ENCODE results near the gene JADE2.

Gene JADE2

DNA sequence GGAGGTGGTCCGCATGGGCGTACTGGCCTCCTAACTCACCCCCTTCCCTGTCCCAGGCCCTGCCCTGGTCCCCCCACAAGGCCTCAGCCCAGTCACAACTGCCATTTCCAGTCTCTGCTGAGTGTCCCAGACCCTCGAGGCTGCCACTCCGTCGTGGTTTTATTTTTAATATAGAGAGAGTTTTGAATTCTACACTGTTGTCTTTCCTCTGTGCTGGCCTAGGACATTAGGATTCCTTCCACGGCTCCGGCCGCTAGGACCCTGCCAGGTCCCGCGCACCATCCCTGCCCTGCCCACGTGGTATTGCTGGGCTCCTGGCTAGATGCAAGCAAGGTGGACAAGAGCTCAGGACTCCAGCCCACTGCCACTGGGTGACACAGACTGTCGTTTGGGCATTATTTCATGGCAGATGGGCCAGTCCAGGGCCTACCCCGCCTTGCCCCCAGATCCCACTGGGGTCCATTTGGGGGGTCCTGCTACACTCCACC, 53.9 kb downstream of the JADE2 start:
- TF ChIP-seq, protein P1, sequence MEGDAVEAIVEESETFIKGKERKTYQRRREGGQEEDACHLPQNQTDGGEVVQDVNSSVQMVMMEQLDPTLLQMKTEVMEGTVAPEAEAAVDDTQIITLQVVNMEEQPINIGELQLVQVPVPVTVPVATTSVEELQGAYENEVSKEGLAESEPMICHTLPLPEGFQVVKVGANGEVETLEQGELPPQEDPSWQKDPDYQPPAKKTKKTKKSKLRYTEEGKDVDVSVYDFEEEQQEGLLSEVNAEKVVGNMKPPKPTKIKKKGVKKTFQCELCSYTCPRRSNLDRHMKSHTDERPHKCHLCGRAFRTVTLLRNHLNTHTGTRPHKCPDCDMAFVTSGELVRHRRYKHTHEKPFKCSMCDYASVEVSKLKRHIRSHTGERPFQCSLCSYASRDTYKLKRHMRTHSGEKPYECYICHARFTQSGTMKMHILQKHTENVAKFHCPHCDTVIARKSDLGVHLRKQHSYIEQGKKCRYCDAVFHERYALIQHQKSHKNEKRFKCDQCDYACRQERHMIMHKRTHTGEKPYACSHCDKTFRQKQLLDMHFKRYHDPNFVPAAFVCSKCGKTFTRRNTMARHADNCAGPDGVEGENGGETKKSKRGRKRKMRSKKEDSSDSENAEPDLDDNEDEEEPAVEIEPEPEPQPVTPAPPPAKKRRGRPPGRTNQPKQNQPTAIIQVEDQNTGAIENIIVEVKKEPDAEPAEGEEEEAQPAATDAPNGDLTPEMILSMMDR (IDR thresholded peaks at IDR 0.05; ENCODE audit: borderline replicate concordance, control extremely low read depth, extremely low read depth, insufficient read depth, missing control alignments) = no peak
- no peak for DNase-seq (ENCODE audit: low spot score)
- in situ Hi-C loops (cut with MboI; ENCODE audit: low sequenced_read_pairs, unreplicated experiment) = loop anchor here (5.0 kb wide), 1 partner anchor 52 kb away; the partner anchor contains the start of gene JADE2

DNA sequence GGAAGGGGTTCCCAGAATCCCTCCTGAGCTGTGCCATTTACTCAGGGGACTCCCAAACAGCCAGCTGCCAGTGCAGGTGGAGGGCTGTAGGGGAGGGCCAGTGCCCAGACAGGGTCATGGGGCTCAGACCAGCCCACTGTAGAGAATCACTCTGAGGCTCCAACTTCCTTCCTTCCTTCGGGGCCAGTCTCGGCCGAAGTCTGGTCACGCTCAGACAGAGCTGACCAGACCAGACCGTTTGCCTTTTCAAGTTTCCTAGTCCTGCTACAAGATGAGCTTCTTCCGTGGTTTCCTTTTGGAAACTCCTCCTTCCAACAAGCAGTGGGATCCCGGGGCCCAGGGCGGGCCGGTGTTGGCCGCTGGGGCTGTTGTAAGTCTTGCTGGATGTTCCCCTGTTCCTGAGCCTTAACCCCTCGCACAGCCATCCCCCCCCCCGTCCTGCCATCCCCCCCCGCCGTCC, 54.6 kb downstream of the JADE2 start:
- TF ChIP-seq, protein P1 (IDR thresholded peaks at IDR 0.05; ENCODE audit: borderline replicate concordance, control extremely low read depth, extremely low read depth, insufficient read depth, missing control alignments) = no peak

GRCh38 chr5:134581241-134581981, 55.9 kb downstream of the JADE2 start:
- in situ Hi-C loops (cut with MboI; ENCODE audit: low sequenced_read_pairs, unreplicated experiment) = loop anchor here (5.0 to 10.0 kb wide), 2 partner anchors 284 to 387 kb away; no protein-coding TSS in a partner anchor
- DNase-seq (ENCODE audit: low spot score) = no peak
- TF ChIP-seq, protein P1 (IDR thresholded peaks at IDR 0.05; ENCODE audit: borderline replicate concordance, control extremely low read depth, extremely low read depth, insufficient read depth, missing control alignments) = no peak

More for the DNA sequence above, 54.6 kb downstream of the JADE2 start:
- in situ Hi-C loops (cut with MboI; ENCODE audit: low sequenced_read_pairs, unreplicated experiment) = loop anchor here (5.0 to 10.0 kb wide), 2 partner anchors 283 to 385 kb away; no protein-coding TSS in a partner anchor
- DNase-seq (ENCODE audit: low spot score) = no peak

- TF ChIP-seq, protein P1 (IDR thresholded peaks at IDR 0.05; ENCODE audit: borderline replicate concordance, control extremely low read depth, extremely low read depth, insufficient read depth, missing control alignments) = no peak
- in situ Hi-C loops (cut with MboI; ENCODE audit: low sequenced_read_pairs, unreplicated experiment) = loop anchor here (5.0 to 10.0 kb wide), 2 partner anchors 285 to 387 kb away; no protein-coding TSS in a partner anchor
- DNase-seq (ENCODE audit: low spot score) = no peak
Measured at GRCh38 chr5:134582281-134582680, 56.8 kb downstream of the JADE2 start.

- TF ChIP-seq, protein P1 (IDR thresholded peaks at IDR 0.05; ENCODE audit: borderline replicate concordance, control extremely low read depth, extremely low read depth, insufficient read depth, missing control alignments) = no peak
- in situ Hi-C loops (cut with MboI; ENCODE audit: low sequenced_read_pairs, unreplicated experiment) = loop anchor here (5.0 to 10.0 kb wide), 2 partner anchors 286 to 388 kb away; no protein-coding TSS in a partner anchor
- DNase-seq (ENCODE audit: low spot score) = no peak
Measured at GRCh38 chr5:134582941-134583340, 57.5 kb downstream of the JADE2 start.

GRCh38 chr5:134583766-134584165, 58.3 kb downstream of the JADE2 start:
- DNase-seq (ENCODE audit: low spot score) = no peak
- TF ChIP-seq, protein P1 (IDR thresholded peaks at IDR 0.05; ENCODE audit: borderline replicate concordance, control extremely low read depth, extremely low read depth, insufficient read depth, missing control alignments) = no peak
- in situ Hi-C loops (cut with MboI; ENCODE audit: low sequenced_read_pairs, unreplicated experiment) = loop anchor here (5.0 to 10.0 kb wide), 2 partner anchors 286 to 389 kb away; no protein-coding TSS in a partner anchor
